ENCODE measurements around the gene SCP2. TPM values are rescaled to one million over a fixed set of nuclear protein-coding genes. Genes with fewer than 3 reads are reported as not detected.
"Not testable (repeated sequence)": the region's sequence is repeated elsewhere in the genome, so short reads cannot be mapped to it uniquely, and the experiment has no call there.

SCP2 gene
- total and polyA plus RNA-seq, 9 donors = 69.7 to 85.3 (median 75.2) TPM

GRCh38 chr1:52963101-52963500, 36.0 kb downstream of the SCP2 start:
- H3K27ac ChIP-seq (ENCODE audit: low read length) = no peak overlapping the region
- no peaks in the 10 kb centered on the region for H3K27me3 ChIP-seq (ENCODE audit: control insufficient read depth, insufficient read depth, low read length)
- no peak overlapping the region for H3K4me3 ChIP-seq (ENCODE audit: low read length)
- H3K36me3 ChIP-seq (ENCODE audit: control insufficient read depth, insufficient read depth, low read length) = peaks cover 4% of the 10 kb centered on the region
- no peaks in the 10 kb centered on the region for H3K9me3 ChIP-seq (replicated peaks; ENCODE audit: control insufficient read depth, low read depth, low read length)
- H3K4me1 ChIP-seq (ENCODE audit: control insufficient read depth, insufficient read depth, low read length) = no peaks in the 10 kb centered on the region
- DNase-seq = no peak
- no CpG with 5 or more reads among the region's 2 CpGs for WGBS (ENCODE audit: insufficient coverage)

- Histone ChIP-seq H3K4me3 (ENCODE audit: low read length) (no peak overlapping the region), H3K4me1 (ENCODE audit: control insufficient read depth, insufficient read depth, low read length) (no peaks in the 10 kb centered on the region), H3K27ac (ENCODE audit: low read length) (no peak overlapping the region), H3K36me3 (ENCODE audit: control insufficient read depth, insufficient read depth, low read length) (no peaks in the 10 kb centered on the region), H3K9me3 (replicated peaks; ENCODE audit: control insufficient read depth, low read depth, low read length) (no peaks in the 10 kb centered on the region), H3K27me3 (ENCODE audit: control insufficient read depth, insufficient read depth, low read length) (no peaks in the 10 kb centered on the region)
- 100% methylated on average over 2 of the region's 3 CpGs for WGBS (ENCODE audit: insufficient coverage)
- DNase-seq = no peak
Observed at GRCh38 chr1:52967666-52968065, 40.6 kb downstream of the SCP2 start.

GRCh38 chr1:52969234-52969633, 42.2 kb downstream of the SCP2 start:
- H3K27ac ChIP-seq (ENCODE audit: low read length); DNase-seq; H3K4me3 ChIP-seq (ENCODE audit: low read length); H3K9me3 ChIP-seq (replicated peaks; ENCODE audit: control insufficient read depth, low read depth, low read length); H3K4me1 ChIP-seq (ENCODE audit: control insufficient read depth, insufficient read depth, low read length); H3K27me3 ChIP-seq (ENCODE audit: control insufficient read depth, insufficient read depth, low read length); H3K36me3 ChIP-seq (ENCODE audit: control insufficient read depth, insufficient read depth, low read length): not testable (repeated sequence)
- WGBS (ENCODE audit: insufficient coverage) = 83% methylated on average over 1 of the region's 2 CpGs

- Histone ChIP-seq H3K9me3 (replicated peaks; ENCODE audit: control insufficient read depth, low read depth, low read length) (no peaks in the 10 kb centered on the region), H3K4me3 (ENCODE audit: low read length) (no peak overlapping the region), H3K4me1 (ENCODE audit: control insufficient read depth, insufficient read depth, low read length) (no peaks in the 10 kb centered on the region), H3K27ac (ENCODE audit: low read length) (no peak overlapping the region), H3K27me3 (ENCODE audit: control insufficient read depth, insufficient read depth, low read length) (no peaks in the 10 kb centered on the region), H3K36me3 (ENCODE audit: control insufficient read depth, insufficient read depth, low read length) (no peaks in the 10 kb centered on the region)
- WGBS (ENCODE audit: insufficient coverage) = 47% methylated on average over 3 of the region's 3 CpGs
- peak; percentile 2 for DNase-seq
Observed at GRCh38 chr1:52970149-52970548, 43.1 kb downstream of the SCP2 start.

GRCh38 chr1:52973841-52974240, 46.8 kb downstream of the SCP2 start:
- no peak overlapping the region for H3K27ac ChIP-seq (ENCODE audit: low read length)
- H3K36me3 ChIP-seq (ENCODE audit: control insufficient read depth, insufficient read depth, low read length) = peaks cover 4% of the 10 kb centered on the region
- no peaks in the 10 kb centered on the region for H3K4me1 ChIP-seq (ENCODE audit: control insufficient read depth, insufficient read depth, low read length)
- no peaks in the 10 kb centered on the region for H3K27me3 ChIP-seq (ENCODE audit: control insufficient read depth, insufficient read depth, low read length)
- H3K4me3 ChIP-seq (ENCODE audit: low read length) = no peak overlapping the region
- WGBS (ENCODE audit: insufficient coverage) = no CpG with 5 or more reads among the region's 3 CpGs
- no peak for DNase-seq
- no peaks in the 10 kb centered on the region for H3K9me3 ChIP-seq (replicated peaks; ENCODE audit: control insufficient read depth, low read depth, low read length)

GRCh38 chr1:52976183-52977035, 49.3 kb downstream of the SCP2 start:
- 86% methylated on average over 1 of the region's 3 CpGs for WGBS (ENCODE audit: insufficient coverage)
- Histone ChIP-seq H3K27me3 (ENCODE audit: control insufficient read depth, insufficient read depth, low read length) (no peaks in the 10 kb centered on the region), H3K4me3 (ENCODE audit: low read length) (no peak overlapping the region), H3K4me1 (ENCODE audit: control insufficient read depth, insufficient read depth, low read length) (no peaks in the 10 kb centered on the region), H3K36me3 (ENCODE audit: control insufficient read depth, insufficient read depth, low read length) (peaks cover 9% of the 10 kb centered on the region), H3K27ac (ENCODE audit: low read length) (no peak overlapping the region), H3K9me3 (replicated peaks; ENCODE audit: control insufficient read depth, low read depth, low read length) (no peaks in the 10 kb centered on the region)
- no peak for DNase-seq

DNA sequence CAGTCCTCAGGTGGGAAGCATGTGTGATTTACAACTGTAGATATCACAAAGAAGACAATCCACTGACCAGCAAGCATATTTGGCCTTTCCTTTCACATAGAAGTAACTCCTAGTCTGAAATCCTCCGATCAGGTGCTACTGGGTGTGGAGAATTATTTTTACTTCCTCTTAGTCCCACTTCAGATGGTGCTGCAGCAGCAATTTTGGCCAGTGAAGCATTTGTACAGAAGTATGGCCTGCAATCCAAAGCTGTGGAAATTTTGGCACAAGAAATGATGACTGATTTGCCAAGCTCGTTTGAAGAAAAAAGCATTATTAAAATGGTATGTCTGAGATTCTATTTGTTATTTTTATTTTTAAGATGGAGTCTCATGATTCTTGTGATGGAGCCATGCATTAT, 51.0 kb downstream of the SCP2 start:
- no peaks in the 10 kb centered on the region for H3K27me3 ChIP-seq (ENCODE audit: control insufficient read depth, insufficient read depth, low read length)
- no peak for DNase-seq
- H3K9me3 ChIP-seq (replicated peaks; ENCODE audit: control insufficient read depth, low read depth, low read length) = no peaks in the 10 kb centered on the region
- WGBS (ENCODE audit: insufficient coverage) = no CpG with 5 or more reads among the region's 2 CpGs
- H3K4me1 ChIP-seq (ENCODE audit: control insufficient read depth, insufficient read depth, low read length) = no peaks in the 10 kb centered on the region
- H3K4me3 ChIP-seq (ENCODE audit: low read length) = no peak overlapping the region
- no peak overlapping the region for H3K27ac ChIP-seq (ENCODE audit: low read length)
- peaks cover 11% of the 10 kb centered on the region for H3K36me3 ChIP-seq (ENCODE audit: control insufficient read depth, insufficient read depth, low read length)

DNA sequence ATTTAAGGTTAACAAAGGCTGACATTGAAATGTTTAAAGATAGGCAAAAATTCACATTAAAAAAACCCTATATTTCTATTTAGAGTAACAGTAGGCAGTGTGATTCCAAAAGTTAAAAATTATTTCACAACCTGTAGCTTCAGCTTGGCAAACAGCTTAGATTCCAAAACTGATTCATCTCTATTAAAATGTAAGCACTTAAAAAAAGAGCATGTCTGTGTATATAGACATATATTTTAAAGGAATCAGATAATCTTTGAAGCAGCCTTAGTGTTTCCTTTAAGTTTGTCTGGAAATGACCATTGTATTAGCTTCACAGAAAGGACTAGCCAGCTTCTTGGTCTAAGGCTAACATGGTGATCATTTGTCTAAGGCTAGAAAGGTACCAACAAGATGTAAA, 65.7 kb downstream of the SCP2 start:
- not testable (repeated sequence) for H3K4me1 ChIP-seq (ENCODE audit: control insufficient read depth, insufficient read depth, low read length); H3K4me3 ChIP-seq (ENCODE audit: low read length); H3K27ac ChIP-seq (ENCODE audit: low read length); DNase-seq; H3K27me3 ChIP-seq (ENCODE audit: control insufficient read depth, insufficient read depth, low read length); H3K9me3 ChIP-seq (replicated peaks; ENCODE audit: control insufficient read depth, low read depth, low read length)
- H3K36me3 ChIP-seq (ENCODE audit: control insufficient read depth, insufficient read depth, low read length) = peaks cover 19% of the 10 kb centered on the region

DNA sequence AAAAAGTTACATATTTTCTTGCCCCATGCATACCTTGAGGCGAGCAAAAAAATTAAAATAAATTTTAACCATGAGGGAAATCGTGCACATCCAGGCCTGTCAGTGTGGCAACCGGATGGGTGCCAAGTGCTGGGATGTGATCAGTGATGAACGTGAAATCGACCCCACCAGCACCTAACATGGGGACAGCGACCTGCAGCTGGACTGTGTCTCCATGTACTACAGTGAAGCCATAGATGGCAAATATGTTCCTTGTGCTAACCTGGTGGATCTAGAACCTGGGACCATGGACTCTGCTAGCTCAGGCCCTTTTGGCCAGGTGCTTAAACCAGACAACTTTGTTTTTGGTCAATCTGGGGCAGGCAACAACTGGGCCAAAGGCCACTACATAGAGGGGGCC, 67.6 kb downstream of the SCP2 start:
- 83% methylated on average over 5 of the region's 6 CpGs for WGBS (ENCODE audit: insufficient coverage)
- Histone ChIP-seq H3K27me3 (ENCODE audit: control insufficient read depth, insufficient read depth, low read length) (no peaks in the 10 kb centered on the region), H3K9me3 (replicated peaks; ENCODE audit: control insufficient read depth, low read depth, low read length) (no peaks in the 10 kb centered on the region), H3K36me3 (ENCODE audit: control insufficient read depth, insufficient read depth, low read length) (peaks cover 13% of the 10 kb centered on the region), H3K4me3 (ENCODE audit: low read length) (no peak overlapping the region), H3K27ac (ENCODE audit: low read length) (no peak overlapping the region), H3K4me1 (ENCODE audit: control insufficient read depth, insufficient read depth, low read length) (no peaks in the 10 kb centered on the region)
- no peak for DNase-seq

- Histone ChIP-seq H3K4me3 (ENCODE audit: low read length) (no peak overlapping the region), H3K27me3 (ENCODE audit: control insufficient read depth, insufficient read depth, low read length) (no peaks in the 10 kb centered on the region), H3K27ac (ENCODE audit: low read length) (no peak overlapping the region), H3K9me3 (replicated peaks; ENCODE audit: control insufficient read depth, low read depth, low read length) (no peaks in the 10 kb centered on the region), H3K4me1 (ENCODE audit: control insufficient read depth, insufficient read depth, low read length) (no peaks in the 10 kb centered on the region), H3K36me3 (ENCODE audit: control insufficient read depth, insufficient read depth, low read length) (peaks cover 13% of the 10 kb centered on the region)
- DNase-seq = no peak
Observed at GRCh38 chr1:52996653-52997052, 69.6 kb downstream of the SCP2 start.

GRCh38 chr1:53001128-53001527, 74.1 kb downstream of the SCP2 start:
- Histone ChIP-seq H3K27me3 (ENCODE audit: control insufficient read depth, insufficient read depth, low read length) (no peaks in the 10 kb centered on the region), H3K4me3 (ENCODE audit: low read length) (no peak overlapping the region), H3K9me3 (replicated peaks; ENCODE audit: control insufficient read depth, low read depth, low read length) (no peaks in the 10 kb centered on the region), H3K4me1 (ENCODE audit: control insufficient read depth, insufficient read depth, low read length) (no peaks in the 10 kb centered on the region), H3K27ac (ENCODE audit: low read length) (no peak overlapping the region), H3K36me3 (ENCODE audit: control insufficient read depth, insufficient read depth, low read length) (peaks cover 4% of the 10 kb centered on the region)
- DNase-seq = peak; percentile 23

Measured in muscle of leg (tissue), 11 donors.